Measurements from ENCODE around the gene FSCN2.

DNA sequence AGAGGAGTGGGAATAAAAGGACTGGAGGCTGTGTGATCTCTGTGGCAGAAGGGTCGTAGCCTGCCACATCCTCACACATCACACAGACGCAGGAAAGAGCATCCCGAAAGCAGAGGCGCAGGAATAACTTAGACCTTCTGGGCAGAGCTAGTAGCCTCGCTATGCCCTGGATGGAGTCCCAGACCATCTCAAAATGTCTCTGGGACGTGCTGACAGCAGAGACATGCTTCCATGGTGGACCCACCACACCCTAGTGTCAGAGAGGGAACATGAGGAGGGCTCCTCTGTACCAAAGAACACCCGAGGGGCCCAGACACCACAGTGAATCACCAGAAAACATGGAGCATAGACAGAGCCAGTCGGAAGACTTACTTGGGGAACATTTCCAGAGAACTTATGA, 53.6 kb downstream of the FSCN2 start:
- TF ChIP-seq POLR2A (IDR thresholded peaks at IDR 0.05): no peak
- TF ChIP-seq, protein P1, sequence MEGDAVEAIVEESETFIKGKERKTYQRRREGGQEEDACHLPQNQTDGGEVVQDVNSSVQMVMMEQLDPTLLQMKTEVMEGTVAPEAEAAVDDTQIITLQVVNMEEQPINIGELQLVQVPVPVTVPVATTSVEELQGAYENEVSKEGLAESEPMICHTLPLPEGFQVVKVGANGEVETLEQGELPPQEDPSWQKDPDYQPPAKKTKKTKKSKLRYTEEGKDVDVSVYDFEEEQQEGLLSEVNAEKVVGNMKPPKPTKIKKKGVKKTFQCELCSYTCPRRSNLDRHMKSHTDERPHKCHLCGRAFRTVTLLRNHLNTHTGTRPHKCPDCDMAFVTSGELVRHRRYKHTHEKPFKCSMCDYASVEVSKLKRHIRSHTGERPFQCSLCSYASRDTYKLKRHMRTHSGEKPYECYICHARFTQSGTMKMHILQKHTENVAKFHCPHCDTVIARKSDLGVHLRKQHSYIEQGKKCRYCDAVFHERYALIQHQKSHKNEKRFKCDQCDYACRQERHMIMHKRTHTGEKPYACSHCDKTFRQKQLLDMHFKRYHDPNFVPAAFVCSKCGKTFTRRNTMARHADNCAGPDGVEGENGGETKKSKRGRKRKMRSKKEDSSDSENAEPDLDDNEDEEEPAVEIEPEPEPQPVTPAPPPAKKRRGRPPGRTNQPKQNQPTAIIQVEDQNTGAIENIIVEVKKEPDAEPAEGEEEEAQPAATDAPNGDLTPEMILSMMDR (IDR thresholded peaks at IDR 0.05): no peak
